Upper lobe of left lung (tissue), 6 donors: Measurements from ENCODE around the gene AFF3. TPM values are rescaled to one million over a fixed set of nuclear protein-coding genes. Genes with fewer than 3 reads are reported as not detected.

Experiments used
- ATAC-seq, 2 donors: fragments of 200-7000 bp; cut with Tn5 transposase; one replicate each; pipeline ENCODE4 v1.9.1; 2022; ENCODE audit warnings: mild to moderate bottlenecking in 2 of 2, moderate library complexity in 2 of 2; ENCODE audit not compliant: low FRiP score in 2 of 2
- DNase-seq, 2 donors: peaks; one replicate each; pipeline ENCODE4 v3.0.0-alpha.2; 2019 to 2020
- H3K27ac ChIP-seq, 4 donors: fragments of 200-600 bp; sonication (generic); one replicate each; pipeline ENCODE4 v1.5.1; 2016 to 2019
- H3K27me3 ChIP-seq, 4 donors: fragments of 200-600 bp; sonication (generic); one replicate each; pipeline ENCODE4 v1.5.1; 2017 to 2019
- H3K36me3 ChIP-seq, 4 donors: fragments of 200-600 bp; sonication (generic); one replicate each; pipeline ENCODE4 v1.5.1; 2016 to 2019
- H3K4me1 ChIP-seq, 4 donors: fragments of 200-600 bp; sonication (generic); one replicate each; pipeline ENCODE4 v1.5.1; 2018 to 2019
- H3K4me3 ChIP-seq, 4 donors: fragments of 200-600 bp; sonication (generic); one replicate each; pipeline ENCODE4 v1.5.1; 2017 to 2019; ENCODE audit warnings: mild to moderate bottlenecking in 2 of 4, moderate library complexity in 1 of 4
- H3K9me3 ChIP-seq, 4 donors: fragments of 200-600 bp; sonication (generic); one replicate each; pipeline ENCODE4 v1.5.1; 2018 to 2019
- CTCF ChIP-seq, 6 experiments: fragments of 450-650 bp in 4 of 6; fragments of 200-600 bp in 2 of 6; sonication (generic) in 2 of 6; IDR thresholded peaks; one replicate each; pipeline ENCODE4 v1.5.1; 2016 to 2019; ENCODE audit warnings: antibody characterized with exemption in 6 of 6
- EP300 ChIP-seq, 4 donors: sonication (generic); formaldehyde crosslinking; IDR thresholded peaks; one replicate each; pipeline ENCODE4 v1.5.1; 2017; ENCODE audit warnings: antibody characterized with exemption in 4 of 4, control low read depth in 2 of 4
- POLR2A ChIP-seq, 4 donors: fragments of 450-650 bp; IDR thresholded peaks; one replicate each; pipeline ENCODE4 v1.5.1; 2016 to 2017; ENCODE audit warnings: antibody characterized with exemption in 4 of 4, mild to moderate bottlenecking in 2 of 4
- POLR2AphosphoS5 ChIP-seq, 2 donors: sonication (generic); formaldehyde crosslinking; IDR thresholded peaks; one replicate each; pipeline ENCODE4 v1.5.1; 2017; ENCODE audit warnings: antibody characterized with exemption in 2 of 2
- WGBS, 2 donors: methylation state at CpG; one replicate each; pipeline ENCODE4 v1.1.5; 2017 to 2018; 5-methylcytosine and 5-hydroxymethylcytosine counted together
- total RNA-seq, 6 donors: library from RNA; depleted of rRNA in 4 of 6; stranded (reverse); fragments of >200 nt in 4 of 6; gene quantifications; one replicate each; pipeline versions ENCODE4 v1.1.0 to v1.2.1, GENCODE V29; 2016 to 2021
- donor health status: DM: no; HTN: no; CAD: no; lungs with moderate emphysema.
- donor health status: DM: no; HTN: yes; CAD: no; lungs with severe emphysema.

AFF3 gene
- total RNA-seq, 6 donors from 2014 or later: 21.0 to 195 (median 47.9) TPM

DNA sequence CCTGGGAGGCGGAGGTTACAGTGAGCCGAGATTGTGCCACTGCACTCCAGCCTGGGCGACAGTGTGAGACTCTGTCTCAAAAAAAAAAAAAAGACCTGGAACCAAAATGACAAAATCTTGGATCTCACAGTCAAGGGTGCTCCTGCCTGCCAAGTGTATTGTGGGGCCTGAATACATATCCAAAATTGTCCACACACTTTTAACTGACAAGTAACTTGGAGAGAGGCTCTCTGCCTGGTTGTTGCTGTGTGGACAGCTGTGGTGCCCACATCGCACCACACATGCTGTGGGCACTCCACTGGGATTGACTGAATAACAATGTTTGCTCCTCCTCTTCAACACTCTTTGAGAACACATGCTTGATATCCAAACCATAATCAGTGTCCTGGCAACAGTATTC, 534.9 kb downstream of the AFF3 start:
- H3K36me3 ChIP-seq: no peaks in the 10 kb centered on the region
- ATAC-seq: no peak
- H3K27me3 ChIP-seq: no peaks in the 10 kb centered on the region
- H3K27ac ChIP-seq: no peak overlapping the region
- no peaks in the 10 kb centered on the region for H3K9me3 ChIP-seq
- TF ChIP-seq CTCF (IDR thresholded peaks at IDR 0.05) (no peak), POLR2A (IDR thresholded peaks at IDR 0.05) (no peak), EP300 (IDR thresholded peaks at IDR 0.05) (no peak), POLR2AphosphoS5 (IDR thresholded peaks at IDR 0.05) (no peak)
- no peak overlapping the region for H3K4me3 ChIP-seq
- WGBS, 2 donors: 65 to 66% methylated on average over 4 of the region's 4 CpGs
- DNase-seq: no peak
- no peaks in the 10 kb centered on the region for H3K4me1 ChIP-seq

DNA sequence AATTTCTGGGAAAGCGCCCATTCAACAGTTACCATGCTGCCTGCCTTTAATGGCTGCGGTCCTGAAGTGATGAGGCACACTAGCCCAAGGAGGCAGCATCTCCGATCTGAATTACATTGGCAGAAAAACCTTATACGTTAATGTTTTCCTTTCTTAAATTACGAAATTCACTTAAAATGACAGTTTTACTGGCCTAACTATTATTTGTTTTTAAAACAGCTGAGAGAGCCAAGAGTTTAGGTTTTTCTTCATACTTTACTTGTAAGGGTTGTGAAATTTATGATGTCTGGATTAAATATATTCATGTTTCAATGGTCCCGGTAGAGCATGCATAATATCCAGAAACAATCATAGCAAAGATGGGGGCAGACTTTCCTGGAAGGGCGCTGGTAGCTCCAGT, 537.4 kb downstream of the AFF3 start:
- H3K9me3 ChIP-seq: no peaks in the 10 kb centered on the region
- no peak overlapping the region for H3K27ac ChIP-seq
- H3K27me3 ChIP-seq: no peaks in the 10 kb centered on the region
- no peak for ATAC-seq
- no peaks in the 10 kb centered on the region for H3K4me1 ChIP-seq
- WGBS, 2 donors: 84 to 89% methylated on average over 7 of the region's 7 CpGs
- DNase-seq: no peak
- H3K36me3 ChIP-seq: peaks cover 0 to 7% (median 1%) of the 10 kb centered on the region in 4 donors
- TF ChIP-seq POLR2AphosphoS5 (IDR thresholded peaks at IDR 0.05) (no peak), CTCF (IDR thresholded peaks at IDR 0.05) (no peak), EP300 (IDR thresholded peaks at IDR 0.05) (no peak), POLR2A (IDR thresholded peaks at IDR 0.05) (no peak)
- H3K4me3 ChIP-seq: no peak overlapping the region

DNA sequence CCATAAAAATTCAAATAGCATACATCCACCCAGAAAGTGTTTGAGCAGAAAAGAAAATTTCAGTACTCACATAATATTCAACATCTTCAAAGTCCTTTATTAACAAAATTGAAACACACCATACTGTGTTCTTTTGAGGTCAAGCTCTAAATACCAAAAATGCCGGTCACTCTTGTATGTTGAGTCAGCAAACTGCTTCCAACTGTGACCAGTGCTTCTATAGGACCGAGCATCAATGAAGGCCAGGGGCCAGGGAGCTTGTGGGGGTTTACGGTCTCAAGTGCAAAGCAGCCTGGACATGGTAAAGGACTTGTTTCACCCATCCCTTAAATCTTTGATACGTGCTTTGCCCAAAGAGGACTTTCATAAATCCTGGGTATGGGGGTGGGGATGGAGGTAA, 539.9 kb downstream of the AFF3 start:
- no peaks in the 10 kb centered on the region for H3K9me3 ChIP-seq
- WGBS, 2 donors: 82 to 96% methylated on average over 4 of the region's 4 CpGs
- no peak for ATAC-seq

GRCh38 chr2:99600981-99601651, 541.3 kb downstream of the AFF3 start:
- ATAC-seq: no peak
- no peak overlapping the region for H3K4me3 ChIP-seq

More for the DNA sequence above, 539.9 kb downstream of the AFF3 start:
- DNase-seq: no peak
- Histone ChIP-seq H3K36me3 (peaks cover 0 to 7% (median 4%) of the 10 kb centered on the region in 4 donors), H3K27me3 (no peaks in the 10 kb centered on the region), H3K27ac (no peak overlapping the region), H3K4me3 (no peak overlapping the region), H3K4me1 (no peaks in the 10 kb centered on the region)
- TF ChIP-seq POLR2A (IDR thresholded peaks at IDR 0.05): no peak
- no peak for TF ChIP-seq POLR2AphosphoS5 (IDR thresholded peaks at IDR 0.05)
- no peak for TF ChIP-seq EP300 (IDR thresholded peaks at IDR 0.05)
- TF ChIP-seq CTCF (IDR thresholded peaks at IDR 0.05): no peak

More at GRCh38 chr2:99600981-99601651, 541.3 kb downstream of the AFF3 start:
- peaks cover 0 to 7% (median 4%) of the 10 kb centered on the region in 4 donors for H3K36me3 ChIP-seq
- H3K9me3 ChIP-seq: no peaks in the 10 kb centered on the region
- TF ChIP-seq CTCF (IDR thresholded peaks at IDR 0.05) (no peak), POLR2A (IDR thresholded peaks at IDR 0.05) (no peak)
- H3K27me3 ChIP-seq: no peaks in the 10 kb centered on the region
- H3K27ac ChIP-seq: no peak overlapping the region
- H3K4me1 ChIP-seq: no peaks in the 10 kb centered on the region
- WGBS, 2 donors: 87% methylated on average over 14 to 18 of the region's 20 CpGs
- peak in 1 of 2 donors; percentile 69 for DNase-seq
